IMR-90 (cell line): ENCODE data around the gene IL23A. TPM values are rescaled to one million over a fixed set of nuclear protein-coding genes. Genes with fewer than 3 reads are reported as not detected.

Experiments
- CHD1 ChIP-seq: IDR thresholded peaks from 2 replicates; pipeline ENCODE4 v1.6.1; 2012; ENCODE audit warnings: low read depth, low read length, improper control_type of control experiment
- FOS ChIP-seq: fragments of 150-350 bp; IDR thresholded peaks from 2 replicates; pipeline ENCODE4 v1.6.1; 2016; ENCODE audit warnings: low read depth, low read length
- RAD21 ChIP-seq: IDR thresholded peaks from 2 replicates; pipeline ENCODE4 v1.6.1; 2012; ENCODE audit warnings: low read length, improper control_type of control experiment
- polyA plus RNA-seq, 3 experiments: library from polyadenylated mRNA; depleted of rRNA; stranded (reverse); fragments of >200 nt; gene quantifications; 2 replicates each; pipeline ENCODE4 v1.2.3, GENCODE V29; 2012; ENCODE audit warnings: low replicate concordance in 1 of 3
- total RNA-seq: library from RNA; depleted of rRNA; stranded (reverse); fragments of >200 nt; gene quantifications from 2 replicates; pipeline ENCODE4 v1.2.3, GENCODE V29; 2012

The IL23A gene
- total and polyA plus RNA-seq, 2 of the 4 experiments (the other 2 are of a cell fraction): 0.55 TPM; not detected in 1

GRCh38 chr12:56358836-56359532, 20.3 kb downstream of the IL23A start (continued):
- no peak; the same call in 1 of the 2 replicates for TF ChIP-seq RAD21
- no peak for TF ChIP-seq FOS
- no peak for TF ChIP-seq CHD1
